Ishikawa (cell line): Measurements from ENCODE around the gene ALPP.

Source experiments
- EGR1 ChIP-seq: IDR thresholded peaks from 2 replicates; pipeline ENCODE4 v1.6.1; 2012
- RAD21 ChIP-seq: IDR thresholded peaks from 2 replicates; pipeline ENCODE4 v1.6.1; 2012; ENCODE audit warnings: low read depth
- TAF1 ChIP-seq: IDR thresholded peaks from 2 replicates; pipeline ENCODE4 v1.6.1; 2012; ENCODE audit warnings: low read depth, mild to moderate bottlenecking
- TEAD4 ChIP-seq: IDR thresholded peaks from 2 replicates; pipeline ENCODE4 v1.6.1; 2012
- YY1 ChIP-seq: IDR thresholded peaks from 2 replicates; pipeline ENCODE4 v1.6.1; 2012; ENCODE audit warnings: low read depth

DNA sequence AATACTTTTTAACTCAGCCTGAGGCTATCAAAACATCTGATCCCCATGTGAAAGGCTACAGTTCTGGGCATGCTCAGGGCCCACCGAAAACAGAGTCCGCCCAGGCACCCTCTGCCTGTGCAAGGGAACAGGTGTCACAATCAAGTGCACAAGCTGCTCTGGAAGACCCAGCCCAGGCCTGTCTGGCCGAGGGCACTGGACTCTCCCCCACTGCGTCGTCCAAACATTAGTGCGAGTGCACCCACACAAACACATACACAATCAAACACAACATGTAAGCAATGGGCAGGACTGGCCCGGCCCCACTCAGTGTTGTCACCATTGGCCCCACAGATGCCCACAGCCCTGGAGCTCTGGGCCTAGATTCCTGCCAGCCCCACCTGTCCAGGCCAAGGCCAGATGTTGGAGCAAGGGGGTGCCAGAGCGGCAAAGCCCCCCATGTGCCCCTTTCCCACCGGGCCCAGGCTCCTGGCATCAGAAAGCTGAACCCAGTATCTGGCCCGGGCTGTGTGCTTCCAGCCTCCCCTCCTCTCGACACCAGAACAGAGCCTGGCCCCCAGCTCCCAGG lies 27.5 kb downstream of the ALPP start:
- TF ChIP-seq RAD21 (no peak), YY1 (no peak), TAF1 (no peak), EGR1 (no peak), TEAD4 (no peak)
